Left cardiac atrium (tissue), 4 donors: Measurements from ENCODE around the gene TSNAX. TPM values are rescaled to one million over a fixed set of nuclear protein-coding genes. Genes with fewer than 3 reads are reported as not detected.

Experiments
- ATAC-seq, 2 donors: fragments of 200-7000 bp; cut with Tn5 transposase; one replicate each; pipeline ENCODE4 v1.9.1; 2020; ENCODE audit warnings: mild to moderate bottlenecking in 2 of 2, moderate library complexity in 2 of 2
- DNase-seq: peaks from one replicate; pipeline ENCODE4 v3.0.0-alpha.2; 2020
- intact Hi-C, 2 donors: fragments of 100-400 bp; cut with DNase I; formaldehyde crosslinking; loops; one replicate each; pipeline versions ENCODE4 v1.14.1 to v1.15.1; 2022 to 2023
- total RNA-seq, 2 donors: library from RNA; stranded (reverse); fragmentation: NEBNext Ultra II Directional; extraction: Animal tissue kit (Norgen Biotek cat#: 25700); gene quantifications; one replicate each; pipeline ENCODE4 v1.2.1, GENCODE V29; 2021
- donor health status: DM: no; HTN: yes; CAD: no.
- donor health status: DM: no; HTN: yes; CAD: no; lungs with severe emphysema.
- donor health status: DM: yes; HTN: yes; CAD: no.
- donor health status: Dilated cardiomyopathy.

The TSNAX gene
- total RNA-seq, 2 donors from 2014 or later: 27.8 to 44.0 TPM

- DNase-seq: no peak
- intact Hi-C loops: no loop called here
- ATAC-seq: no peak
Observed at GRCh38 chr1:231512147-231512698, 16.2 kb upstream of the TSNAX start.

- no peak for ATAC-seq
- no peak for DNase-seq
- intact Hi-C loops: no loop called here
Observed at GRCh38 chr1:231515748-231516147, 12.7 kb upstream of the TSNAX start.

DNA sequence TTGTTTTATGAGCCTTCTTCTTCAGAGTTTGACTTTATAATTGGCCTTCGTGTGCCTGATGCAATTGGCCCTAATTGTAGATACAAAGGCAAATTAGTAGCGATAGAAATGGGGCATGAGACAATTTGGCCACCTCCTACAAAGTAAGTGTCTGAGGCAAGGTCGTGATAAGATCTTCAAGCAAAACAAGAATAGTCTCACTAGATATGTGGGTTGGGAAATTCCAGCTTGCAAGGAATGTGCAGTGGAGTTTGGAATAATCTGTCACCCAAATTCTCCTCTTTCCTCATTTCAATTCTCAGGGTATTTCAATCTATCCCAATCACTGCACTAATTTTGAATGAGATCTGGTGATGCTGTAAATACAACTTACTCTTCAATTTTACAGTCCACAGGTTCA lies 11.4 kb upstream of the TSNAX start:
- ATAC-seq (no peak), DNase-seq (no peak)
- intact Hi-C loops: no loop called here

DNA sequence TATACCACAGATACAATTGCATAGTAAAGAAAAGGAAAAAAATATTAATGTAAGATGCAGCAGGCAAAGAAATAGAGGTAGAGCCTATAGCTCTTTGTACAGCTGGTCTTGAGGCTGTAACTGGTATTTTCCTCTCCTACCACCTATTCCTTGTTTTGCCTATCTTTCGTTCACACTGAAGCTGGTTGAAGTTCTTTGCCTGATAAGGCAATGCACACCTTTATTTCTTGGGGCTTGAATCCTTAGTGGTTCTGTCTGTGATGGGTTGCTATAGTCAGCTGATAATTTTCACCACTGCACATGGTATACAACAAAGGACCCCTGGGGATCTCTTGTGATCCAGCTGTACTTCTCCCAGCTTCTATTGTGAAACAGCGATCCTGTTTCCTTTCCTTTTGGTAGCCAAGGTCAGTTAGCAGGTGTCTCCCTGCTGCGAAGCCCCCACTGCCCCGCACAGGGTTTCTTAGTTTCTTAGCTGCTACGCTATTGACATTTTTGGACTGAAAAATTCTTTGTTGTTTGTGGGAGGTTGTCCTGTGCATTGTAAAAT lies 9.9 kb upstream of the TSNAX start:
- intact Hi-C loops: no loop called here
- no peak for DNase-seq
- no peak for ATAC-seq

- no peak for DNase-seq
- no peak for ATAC-seq
- intact Hi-C loops: no loop called here
Observed at GRCh38 chr1:231519166-231519565, 9.3 kb upstream of the TSNAX start.

DNA sequence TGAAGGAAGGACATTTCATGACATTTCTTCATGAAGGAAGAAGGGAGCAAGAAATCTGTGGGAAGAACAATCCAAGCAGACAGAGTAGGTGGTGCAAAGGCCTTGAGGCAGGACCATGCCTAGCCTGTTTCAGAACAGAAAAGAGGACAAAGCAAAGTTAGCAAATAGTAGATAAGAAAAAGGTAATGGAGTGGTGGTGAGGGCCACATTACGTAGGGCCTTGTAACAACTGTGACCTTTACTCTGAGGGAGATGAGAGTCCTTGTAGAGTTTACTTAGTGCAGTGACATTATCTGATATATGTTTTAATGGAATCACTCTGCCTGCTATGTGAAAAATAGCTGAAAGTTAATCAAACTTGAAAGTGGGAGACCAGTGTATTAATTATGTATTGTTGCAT lies 6.4 kb upstream of the TSNAX start:
- intact Hi-C loops: no loop called here
- no peak for DNase-seq
- ATAC-seq: no peak

DNA sequence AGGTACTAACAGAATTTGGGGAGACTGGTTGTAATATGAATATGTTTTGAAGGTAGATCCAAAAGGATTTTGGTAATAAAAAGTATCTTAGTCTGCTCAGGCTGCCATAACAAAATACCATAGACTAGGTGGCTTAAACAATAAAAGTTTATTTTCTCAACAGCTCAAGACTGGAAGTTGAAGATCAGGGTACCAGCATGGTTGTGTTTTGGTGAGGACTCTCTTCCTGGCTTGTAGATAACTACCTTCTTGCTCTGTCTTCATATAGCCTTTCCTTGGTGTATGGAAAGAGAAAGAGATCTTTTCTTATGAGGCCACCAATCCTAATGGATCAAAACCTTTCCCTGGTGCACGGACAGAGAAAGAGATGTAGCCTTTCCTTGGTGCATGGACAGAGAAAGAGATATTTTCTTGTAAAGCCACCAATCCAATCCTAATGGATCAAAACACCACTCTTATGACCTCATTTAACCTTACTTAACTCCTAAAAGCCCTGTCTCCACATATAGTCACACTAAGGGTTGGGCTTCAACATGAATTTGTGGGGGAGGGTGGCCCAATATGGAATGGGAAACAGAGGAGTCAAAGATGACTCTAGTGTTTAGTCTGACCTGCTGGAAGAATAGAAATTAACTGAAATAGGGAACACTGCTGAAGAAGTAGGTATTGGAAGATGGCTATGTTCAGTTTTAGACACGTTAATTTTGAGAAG lies 5.4 kb upstream of the TSNAX start:
- intact Hi-C loops: no loop called here
- no peak for ATAC-seq
- no peak for DNase-seq

DNA sequence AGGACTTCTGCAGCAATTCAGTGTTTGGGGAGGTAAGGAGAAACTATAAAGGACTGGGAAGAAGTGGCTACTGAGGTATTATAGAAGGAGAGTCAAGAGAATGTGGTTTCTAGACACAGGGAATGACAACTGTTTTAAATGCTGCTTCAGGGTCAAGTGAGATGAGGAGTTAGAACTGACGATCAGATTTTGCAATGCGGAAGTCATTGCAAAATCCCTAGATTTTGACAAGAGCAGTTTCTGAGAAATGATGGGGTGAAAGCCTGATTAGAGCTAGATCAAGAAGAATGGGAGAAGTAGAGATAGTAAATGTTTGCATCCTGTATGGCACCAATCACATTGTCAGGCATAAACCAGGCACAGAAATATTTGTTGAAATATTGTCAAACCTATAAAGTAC lies 4.7 kb upstream of the TSNAX start:
- intact Hi-C loops: no loop called here
- ATAC-seq (no peak), DNase-seq (no peak)

DNA sequence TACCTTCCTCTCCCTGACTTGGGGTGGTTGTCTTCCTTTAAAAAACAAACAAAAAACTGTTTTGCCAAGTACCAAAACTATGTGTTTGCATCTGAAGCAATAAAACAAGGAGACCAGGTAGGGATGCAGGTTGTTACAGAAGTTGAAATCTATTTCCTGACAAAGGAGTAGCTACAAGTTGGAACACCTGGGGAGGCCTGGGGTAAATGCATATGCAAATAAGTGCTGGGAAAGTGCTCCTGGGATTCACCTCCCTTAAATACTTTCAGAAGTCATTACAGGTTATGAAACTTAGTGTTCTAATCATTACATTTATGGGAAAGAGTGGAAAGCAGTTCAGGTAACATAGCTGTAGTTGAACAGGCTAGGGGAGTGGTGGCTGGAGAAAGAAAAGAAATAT lies 1.9 kb upstream of the TSNAX start:
- no peak for ATAC-seq
- intact Hi-C loops: loop anchor here in 1 of 2 donors (5.0 kb wide), 1 partner anchor 99 kb away; no protein-coding TSS in a partner anchor
- no peak for DNase-seq

DNA sequence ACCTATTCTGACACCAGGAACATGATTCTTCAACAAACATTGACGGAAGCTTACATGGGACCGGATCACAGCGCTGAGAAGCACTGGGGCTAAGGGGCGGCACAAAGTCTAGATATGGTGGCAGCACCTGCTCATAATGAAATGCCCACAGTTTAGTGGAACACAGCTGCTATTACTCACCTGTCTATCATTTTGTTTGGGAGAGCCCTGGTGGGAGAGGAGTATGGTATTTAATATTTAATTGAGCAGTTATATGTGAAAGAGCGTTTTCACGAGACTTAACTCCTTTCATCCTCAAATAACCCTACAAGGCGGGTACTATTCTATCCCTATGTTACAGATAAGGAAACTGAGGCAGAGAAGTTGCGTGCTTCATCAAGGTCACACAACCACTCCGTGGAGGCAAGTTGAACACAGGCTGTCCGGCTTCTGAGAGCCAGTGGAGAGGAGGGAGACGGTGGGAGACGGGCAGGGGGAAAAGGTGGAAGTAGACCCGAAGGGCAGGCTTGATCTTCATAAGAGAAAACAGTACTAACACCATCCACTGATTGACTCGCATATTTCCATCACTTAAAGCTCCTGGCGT lies 790 bp upstream of the TSNAX start:
- ATAC-seq: peak in 1 of 2 donors; percentile 2

GRCh38 chr1:231533240-231533639 lies 4.8 kb downstream of the TSNAX start:
- ATAC-seq: no peak
- intact Hi-C loops: no loop called here
- DNase-seq: no peak

More for the DNA sequence above, 790 bp upstream of the TSNAX start:
- no peak for DNase-seq
- intact Hi-C loops: loop anchor here in 1 of 2 donors (5.0 kb wide), 1 partner anchor 100 kb away; no protein-coding TSS in a partner anchor

GRCh38 chr1:231534703-231535159 lies 6.3 kb downstream of the TSNAX start:
- DNase-seq (no peak), ATAC-seq (peak in 1 of 2 donors; percentile 17)
- intact Hi-C loops: no loop called here

DNA sequence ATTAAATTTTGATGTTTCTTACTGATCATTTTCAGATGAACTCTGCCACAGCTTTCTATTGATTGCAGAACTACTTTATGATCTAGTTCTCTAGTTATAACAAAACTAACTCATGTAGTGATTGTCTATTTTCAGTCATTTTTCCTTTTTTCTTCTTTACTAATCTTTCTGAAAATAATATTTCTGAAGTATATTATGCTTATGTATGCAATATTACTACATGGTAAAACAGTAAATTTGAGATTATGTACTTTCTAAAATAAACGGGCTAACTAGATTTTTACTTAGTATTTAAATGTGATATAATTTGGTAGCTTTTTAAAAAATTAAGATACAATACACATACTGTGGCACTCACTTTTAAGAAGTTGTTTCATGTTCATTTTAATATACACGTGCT lies 7.6 kb downstream of the TSNAX start:
- no peak for DNase-seq
- ATAC-seq: no peak
- intact Hi-C loops: no loop called here

GRCh38 chr1:231540847-231541246 lies 12.4 kb downstream of the TSNAX start:
- intact Hi-C loops: no loop called here
- ATAC-seq: no peak

DNA sequence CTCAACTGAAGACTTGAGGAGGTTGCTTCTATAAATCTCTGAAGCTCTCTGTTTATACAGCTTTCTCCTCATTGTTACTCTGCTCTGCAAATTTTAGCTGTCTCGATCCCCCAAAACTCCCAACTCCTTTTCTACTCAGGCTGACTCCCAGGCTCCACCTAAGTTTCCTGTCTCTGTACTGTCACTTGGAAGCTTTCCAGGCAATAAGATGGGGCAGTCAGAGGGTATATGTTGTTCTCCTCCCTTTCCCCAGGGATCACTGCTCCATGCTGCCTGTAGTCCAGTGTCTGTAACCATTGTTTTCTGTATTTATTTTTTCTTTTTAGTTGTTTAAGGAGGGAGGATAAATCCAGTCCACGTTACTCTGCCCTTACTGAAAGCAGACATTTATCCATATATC lies 13.4 kb downstream of the TSNAX start:
- no peak for DNase-seq
- ATAC-seq: no peak
- intact Hi-C loops: no loop called here

More at GRCh38 chr1:231540847-231541246, 12.4 kb downstream of the TSNAX start:
- DNase-seq: no peak

- ATAC-seq: peak; percentile 34 to 42
- DNase-seq: no peak
- intact Hi-C loops: no loop called here
Observed at GRCh38 chr1:231544943-231545592, 16.6 kb downstream of the TSNAX start.

- no peak for DNase-seq
- intact Hi-C loops: no loop called here
- ATAC-seq: no peak
Observed at GRCh38 chr1:231546693-231547092, 18.2 kb downstream of the TSNAX start.

DNA sequence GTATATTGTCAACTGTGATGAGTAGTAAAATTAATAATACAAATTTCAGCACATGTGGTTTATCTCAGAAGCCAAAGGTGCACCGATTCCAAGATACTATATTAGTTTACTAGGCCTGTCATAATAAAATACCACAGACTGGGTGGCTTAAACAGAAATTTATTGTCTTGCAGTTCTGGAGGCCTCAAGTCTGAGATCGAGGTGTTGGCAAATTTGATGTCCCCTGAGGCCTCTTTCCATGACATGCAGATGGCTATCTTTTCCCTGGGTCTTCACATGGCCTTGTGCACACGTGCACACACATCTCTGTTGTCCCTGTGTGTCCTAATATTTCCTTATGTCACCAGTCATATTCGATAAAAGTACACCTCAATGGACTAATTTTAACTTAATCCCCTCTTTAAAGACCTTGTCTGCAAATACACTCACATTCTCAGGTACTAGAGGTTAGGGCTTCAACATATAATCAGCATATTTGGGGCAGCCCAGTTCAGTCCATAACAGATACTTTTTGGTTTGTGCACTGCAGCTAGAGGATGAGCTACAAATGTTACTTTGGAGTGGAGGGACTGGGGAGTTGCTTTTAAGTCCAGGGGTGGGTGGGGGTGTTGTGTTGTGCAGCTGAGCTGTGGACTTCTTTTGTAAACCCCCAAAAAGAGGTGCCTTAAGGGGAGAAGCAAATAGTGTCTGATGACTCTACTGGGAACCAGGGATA lies 21.4 kb downstream of the TSNAX start:
- DNase-seq: no peak
- no peak for ATAC-seq
- intact Hi-C loops: no loop called here

- DNase-seq (no peak), ATAC-seq (no peak)
- intact Hi-C loops: no loop called here
Observed at GRCh38 chr1:231550448-231550781, 21.9 kb downstream of the TSNAX start.
